Astrocyte of the spinal cord (primary cell): ENCODE results near the gene MMP3.

Experiments
- DNase-seq: peaks from one replicate; pipeline ENCODE4 v3.0.0; 2011; ENCODE audit warnings: low read depth, low spot score
- H3K4me3 ChIP-seq: 2 replicates; pipeline ENCODE4 v1.5.1; 2011; ENCODE audit warnings: low read depth, mild to moderate bottlenecking, low read length, moderate library complexity
- in situ Hi-C: cut with HindIII; loops from 2 replicates; pipeline ENCODE4 v1.10.0; 2017; ENCODE audit warnings: low sequenced_read_pairs
- TF ChIP-seq, protein P1 (sequence below): IDR thresholded peaks from 2 replicates; pipeline ENCODE4 v1.5.1; 2012; ENCODE audit warnings: low read depth, mild to moderate bottlenecking, low read length, inconsistent platforms

Gene MMP3

DNA sequence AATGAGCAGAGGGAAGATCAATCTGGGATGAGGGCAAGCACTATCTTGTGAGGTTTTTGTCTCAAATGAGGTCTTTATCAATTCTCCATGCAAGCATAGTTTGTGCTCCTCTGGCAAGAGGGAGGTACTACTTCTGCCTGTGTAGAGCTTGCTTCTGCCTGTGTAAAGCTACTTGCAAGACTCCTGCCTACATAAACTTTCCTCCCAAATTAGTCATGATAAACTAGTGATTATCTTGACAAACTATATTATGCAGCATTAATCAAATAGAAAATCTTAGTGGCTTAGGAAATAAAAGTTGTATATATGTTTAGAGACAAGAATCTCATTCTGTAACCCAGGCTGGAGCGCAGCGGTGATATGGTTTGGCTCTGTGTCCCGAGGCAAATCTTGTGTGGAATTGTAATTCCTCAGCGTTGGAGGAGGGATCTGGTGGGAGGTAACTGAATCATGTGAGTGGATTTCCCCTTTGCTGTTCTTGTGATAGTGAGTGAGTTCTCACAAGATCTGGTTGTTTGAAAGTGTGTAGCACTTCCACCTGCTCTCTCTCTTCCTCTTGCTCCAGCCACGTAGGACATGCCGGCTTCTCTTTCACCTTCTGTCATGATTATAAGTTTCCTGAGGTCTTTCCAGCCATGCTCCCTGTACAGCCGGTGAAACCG, 54.9 kb downstream of the MMP3 start:
- no peak for DNase-seq
- in situ Hi-C loops = no loop called here
- no peak overlapping the region for H3K4me3 ChIP-seq
- TF ChIP-seq, protein P1, sequence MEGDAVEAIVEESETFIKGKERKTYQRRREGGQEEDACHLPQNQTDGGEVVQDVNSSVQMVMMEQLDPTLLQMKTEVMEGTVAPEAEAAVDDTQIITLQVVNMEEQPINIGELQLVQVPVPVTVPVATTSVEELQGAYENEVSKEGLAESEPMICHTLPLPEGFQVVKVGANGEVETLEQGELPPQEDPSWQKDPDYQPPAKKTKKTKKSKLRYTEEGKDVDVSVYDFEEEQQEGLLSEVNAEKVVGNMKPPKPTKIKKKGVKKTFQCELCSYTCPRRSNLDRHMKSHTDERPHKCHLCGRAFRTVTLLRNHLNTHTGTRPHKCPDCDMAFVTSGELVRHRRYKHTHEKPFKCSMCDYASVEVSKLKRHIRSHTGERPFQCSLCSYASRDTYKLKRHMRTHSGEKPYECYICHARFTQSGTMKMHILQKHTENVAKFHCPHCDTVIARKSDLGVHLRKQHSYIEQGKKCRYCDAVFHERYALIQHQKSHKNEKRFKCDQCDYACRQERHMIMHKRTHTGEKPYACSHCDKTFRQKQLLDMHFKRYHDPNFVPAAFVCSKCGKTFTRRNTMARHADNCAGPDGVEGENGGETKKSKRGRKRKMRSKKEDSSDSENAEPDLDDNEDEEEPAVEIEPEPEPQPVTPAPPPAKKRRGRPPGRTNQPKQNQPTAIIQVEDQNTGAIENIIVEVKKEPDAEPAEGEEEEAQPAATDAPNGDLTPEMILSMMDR = no peak
